GM06990 (cell line): Measurements from ENCODE around the gene FLT1.

Experiments
- DNase-seq: peaks from one replicate; pipeline ENCODE4 v3.0.0-alpha.2; 2011; ENCODE audit not compliant: insufficient read length; ENCODE audit errors: extremely low read depth
- H3K27me3 ChIP-seq: replicated peaks from 2 replicates; pipeline ENCODE4 v1.6.0; 2011; ENCODE audit warnings: low read length; ENCODE audit not compliant: control insufficient read depth, insufficient read depth
- H3K36me3 ChIP-seq: 2 replicates; pipeline ENCODE4 v1.5.1; 2011; ENCODE audit warnings: low read length; ENCODE audit not compliant: control insufficient read depth, insufficient read depth
- H3K4me3 ChIP-seq: replicated peaks from 2 replicates; pipeline ENCODE4 v1.5.1; 2011; ENCODE audit warnings: low read depth, mild to moderate bottlenecking, control low read depth, low read length
- TF ChIP-seq, protein P1 (sequence below): IDR thresholded peaks from 2 replicates; pipeline ENCODE4 v1.5.1; 2011; ENCODE audit warnings: low read length, control low read depth, mild to moderate bottlenecking, inconsistent platforms; ENCODE audit not compliant: insufficient read depth, poor library complexity, severe bottlenecking

The FLT1 gene

DNA sequence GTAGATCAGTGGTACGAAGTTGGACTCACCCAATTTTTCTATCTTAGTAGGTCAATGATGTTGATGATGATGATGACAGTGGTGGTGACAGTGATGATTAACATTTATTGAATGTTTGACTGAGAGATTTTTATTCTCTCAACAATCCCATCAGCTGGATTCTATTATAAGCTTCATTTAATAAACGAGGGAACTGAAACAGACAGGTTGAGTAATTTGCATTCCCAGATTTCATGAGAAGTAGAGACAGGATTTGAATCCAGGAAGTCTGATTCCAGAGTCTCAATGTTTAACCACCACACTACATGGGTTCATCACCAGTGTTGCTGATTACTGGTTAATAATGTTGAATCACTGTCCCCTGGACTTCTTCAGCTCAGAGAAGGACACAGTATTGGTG, 168.9 kb downstream of the FLT1 start:
- no peaks in the 10 kb centered on the region for H3K36me3 ChIP-seq
- TF ChIP-seq, protein P1, sequence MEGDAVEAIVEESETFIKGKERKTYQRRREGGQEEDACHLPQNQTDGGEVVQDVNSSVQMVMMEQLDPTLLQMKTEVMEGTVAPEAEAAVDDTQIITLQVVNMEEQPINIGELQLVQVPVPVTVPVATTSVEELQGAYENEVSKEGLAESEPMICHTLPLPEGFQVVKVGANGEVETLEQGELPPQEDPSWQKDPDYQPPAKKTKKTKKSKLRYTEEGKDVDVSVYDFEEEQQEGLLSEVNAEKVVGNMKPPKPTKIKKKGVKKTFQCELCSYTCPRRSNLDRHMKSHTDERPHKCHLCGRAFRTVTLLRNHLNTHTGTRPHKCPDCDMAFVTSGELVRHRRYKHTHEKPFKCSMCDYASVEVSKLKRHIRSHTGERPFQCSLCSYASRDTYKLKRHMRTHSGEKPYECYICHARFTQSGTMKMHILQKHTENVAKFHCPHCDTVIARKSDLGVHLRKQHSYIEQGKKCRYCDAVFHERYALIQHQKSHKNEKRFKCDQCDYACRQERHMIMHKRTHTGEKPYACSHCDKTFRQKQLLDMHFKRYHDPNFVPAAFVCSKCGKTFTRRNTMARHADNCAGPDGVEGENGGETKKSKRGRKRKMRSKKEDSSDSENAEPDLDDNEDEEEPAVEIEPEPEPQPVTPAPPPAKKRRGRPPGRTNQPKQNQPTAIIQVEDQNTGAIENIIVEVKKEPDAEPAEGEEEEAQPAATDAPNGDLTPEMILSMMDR: no peak

DNA sequence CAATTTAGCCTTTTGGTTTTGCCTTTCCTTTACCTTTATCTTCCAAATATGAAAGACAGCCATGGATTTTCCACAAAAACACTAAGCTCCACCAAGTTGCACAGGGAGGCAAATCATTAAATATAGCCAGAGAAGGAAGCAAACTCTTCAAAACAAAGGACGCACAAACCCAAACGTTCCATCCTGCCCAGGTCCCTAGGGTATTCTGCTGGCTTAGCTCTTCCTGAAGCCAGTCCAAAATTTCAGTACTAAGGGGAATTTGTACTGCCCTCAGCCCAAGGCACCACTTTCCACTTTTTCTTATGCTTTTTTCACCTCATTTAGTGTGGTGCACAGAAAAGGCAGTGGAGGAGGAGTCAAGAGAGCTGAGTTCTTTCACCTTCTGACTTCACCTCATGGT, 169.9 kb downstream of the FLT1 start:
- DNase-seq: no peak
- H3K36me3 ChIP-seq: no peaks in the 10 kb centered on the region
- no peaks in the 10 kb centered on the region for H3K27me3 ChIP-seq
- TF ChIP-seq, protein P1: no peak
- no peak overlapping the region for H3K4me3 ChIP-seq

More for the DNA sequence above, 168.9 kb downstream of the FLT1 start:
- Histone ChIP-seq H3K27me3 (no peaks in the 10 kb centered on the region), H3K4me3 (no peak overlapping the region)
- DNase-seq: no peak

DNA sequence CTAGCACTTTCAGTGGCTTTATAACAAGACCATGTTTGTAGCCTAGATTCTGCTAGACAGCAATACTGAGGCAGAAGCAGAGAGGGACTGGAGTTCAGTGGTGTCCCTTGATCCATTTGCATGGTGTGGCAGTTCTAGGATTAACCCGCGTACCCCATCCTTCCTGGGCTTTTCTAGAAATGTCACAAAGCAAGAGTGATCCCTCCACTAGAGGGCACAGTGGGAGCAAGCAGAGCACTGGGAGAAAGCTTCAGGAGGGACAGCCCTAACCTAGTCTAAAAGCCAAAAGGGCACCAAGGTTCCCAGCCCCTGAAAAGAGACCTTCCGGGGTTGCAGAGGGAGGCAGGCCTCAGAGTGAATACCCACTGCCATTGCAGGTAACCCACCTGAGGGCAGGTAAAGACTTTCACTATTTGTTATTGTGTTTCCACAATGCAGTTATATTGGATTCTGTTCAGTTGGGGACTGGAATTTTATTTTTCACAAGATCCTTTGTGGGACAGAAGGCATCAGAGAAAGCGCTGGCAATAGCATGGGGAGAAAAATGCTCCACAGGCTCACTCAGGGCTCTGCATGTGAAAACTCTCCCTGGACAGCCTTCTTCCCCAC, 170.6 kb downstream of the FLT1 start:
- Histone ChIP-seq H3K4me3 (no peak overlapping the region), H3K36me3 (no peaks in the 10 kb centered on the region), H3K27me3 (no peaks in the 10 kb centered on the region)
- peak; percentile 22 for DNase-seq
- TF ChIP-seq, protein P1: peak; percentile 83

DNA sequence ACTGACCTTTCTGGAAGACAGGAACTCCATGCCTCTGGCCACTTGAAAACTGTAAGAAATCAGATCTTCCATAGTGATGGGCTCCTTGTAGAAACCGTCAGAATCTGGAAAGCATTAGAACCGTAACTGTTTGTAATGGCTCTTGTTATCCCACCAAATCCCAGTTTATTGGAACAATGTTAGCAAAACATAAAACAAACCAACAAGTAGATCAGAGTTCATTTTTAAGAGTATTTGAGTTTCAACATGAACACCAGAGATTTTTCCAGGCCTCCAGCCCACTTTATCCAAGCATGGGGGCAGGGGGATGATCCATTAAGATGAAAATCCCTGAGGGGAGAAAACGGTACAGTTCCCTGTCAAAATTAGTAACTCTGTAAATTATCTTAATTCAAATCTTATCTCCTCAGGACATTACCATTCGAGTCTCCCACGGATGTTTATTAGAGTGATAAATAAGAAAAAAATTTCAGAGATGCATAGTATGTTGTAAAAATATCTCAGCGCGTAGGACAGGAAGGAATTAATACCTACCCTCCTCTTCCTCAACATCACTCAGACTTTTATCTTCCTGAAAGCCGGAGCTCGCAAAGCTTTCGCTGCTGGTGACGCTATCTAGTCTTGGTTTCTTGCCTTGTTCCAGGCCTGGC, 172.5 kb downstream of the FLT1 start:
- no peak for DNase-seq
- no peaks in the 10 kb centered on the region for H3K36me3 ChIP-seq
- no peak overlapping the region for H3K4me3 ChIP-seq
- TF ChIP-seq, protein P1: no peak
- H3K27me3 ChIP-seq: no peaks in the 10 kb centered on the region

DNA sequence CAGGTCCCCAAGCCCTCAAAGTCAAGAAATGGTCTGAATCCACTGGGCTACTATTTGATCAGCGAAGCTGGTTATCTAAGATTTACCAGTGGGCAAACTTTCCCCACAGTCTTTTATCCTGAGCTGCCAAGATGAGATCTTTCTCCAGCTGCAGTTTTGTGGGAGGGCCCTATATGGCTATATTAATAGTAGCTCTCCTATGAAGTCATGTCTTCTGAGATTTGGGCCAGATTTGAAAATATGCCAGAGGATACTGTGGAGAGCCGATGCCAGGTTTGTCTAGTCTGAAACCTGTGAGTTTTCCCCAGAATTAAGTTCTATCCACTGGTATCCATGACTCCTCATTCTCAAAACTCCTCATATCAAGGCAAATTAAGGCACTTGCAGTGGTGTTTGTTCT, 173.2 kb downstream of the FLT1 start:
- no peaks in the 10 kb centered on the region for H3K36me3 ChIP-seq
- no peaks in the 10 kb centered on the region for H3K27me3 ChIP-seq
- no peak overlapping the region for H3K4me3 ChIP-seq
- TF ChIP-seq, protein P1: no peak
- no peak for DNase-seq
